Stimulated activated CD8-positive, alpha-beta memory T cell treated with anti-CD3 and anti-CD28 coated beads, Interleukin-7, amount 100 ng/mL, for 24 hours (primary cell): ENCODE measurements around the gene SESN3.
"Not testable (repeated sequence)": the region's sequence is repeated elsewhere in the genome, so short reads cannot be mapped to it uniquely, and the experiment has no call there.

Source experiments
- DNase-seq: peaks from one replicate; pipeline ENCODE4 v3.0.0-alpha.2; 2020; ENCODE audit warnings: low read depth

SESN3 gene

GRCh38 chr11:95218149-95218548 is 12.9 kb downstream of the SESN3 start:
- no peak for DNase-seq

GRCh38 chr11:95212609-95213008 is 18.4 kb downstream of the SESN3 start:
- DNase-seq: no peak

GRCh38 chr11:95209535-95209934 is 21.5 kb downstream of the SESN3 start:
- DNase-seq: not testable (repeated sequence)

GRCh38 chr11:95200781-95201457 is 30.1 kb downstream of the SESN3 start:
- no peak for DNase-seq

- no peak for DNase-seq
These were observed 35.2 kb downstream of the SESN3 start for GRCh38 chr11:95195831-95196230.

- DNase-seq: no peak
These were observed 37.5 kb downstream of the SESN3 start for GRCh38 chr11:95193541-95193940.

- no peak for DNase-seq
These were observed 38.3 kb downstream of the SESN3 start for GRCh38 chr11:95192717-95193116.

- no peak for DNase-seq
These were observed 43.3 kb downstream of the SESN3 start for GRCh38 chr11:95187723-95188122.

GRCh38 chr11:95182397-95182796 is 48.6 kb downstream of the SESN3 start:
- DNase-seq: no peak

GRCh38 chr11:95175818-95176380 is 55.1 kb downstream of the SESN3 start:
- DNase-seq: no peak

- DNase-seq: no peak
These were observed 60.7 kb downstream of the SESN3 start for GRCh38 chr11:95170294-95170693.

- no peak for DNase-seq
These were observed 64.2 kb downstream of the SESN3 start for GRCh38 chr11:95166781-95167180.

GRCh38 chr11:95165638-95166037 is 65.4 kb downstream of the SESN3 start:
- no peak for DNase-seq

- no peak for DNase-seq
These were observed 67.9 kb downstream of the SESN3 start for GRCh38 chr11:95163106-95163505.

GRCh38 chr11:95161248-95161647 is 69.8 kb downstream of the SESN3 start:
- no peak for DNase-seq

- no peak for DNase-seq
These were observed 73.2 kb downstream of the SESN3 start for GRCh38 chr11:95157824-95158223.

- no peak for DNase-seq
These were observed 74.0 kb downstream of the SESN3 start for GRCh38 chr11:95156916-95157541.

- DNase-seq: no peak
These were observed 74.8 kb downstream of the SESN3 start for GRCh38 chr11:95156133-95156721.

GRCh38 chr11:95155385-95155784 is 75.6 kb downstream of the SESN3 start:
- DNase-seq: no peak

- DNase-seq: no peak
These were observed 76.5 kb downstream of the SESN3 start for GRCh38 chr11:95154514-95154913.

GRCh38 chr11:95153857-95154246 is 77.2 kb downstream of the SESN3 start:
- DNase-seq: no peak

GRCh38 chr11:95152876-95153856 is 77.8 kb downstream of the SESN3 start:
- DNase-seq: no peak
